Spleen (tissue), 11 donors: ENCODE data around the gene ZMIZ1. TPM values are rescaled to one million over a fixed set of nuclear protein-coding genes. Genes with fewer than 3 reads are reported as not detected.

ENCODE experiments used
- DNase-seq: peaks from one replicate; pipeline ENCODE4 v3.0.0-alpha.2; 2020
- H3K27ac ChIP-seq, 8 donors: fragments of 200-600 bp; sonication (generic) in 7 of 8; 1 replicate in 4 of 8; 2 replicates in 4 of 8; pipeline versions ENCODE4 v1.5.0 to v1.8.0; 2016 to 2021; ENCODE audit warnings: inconsistent platforms in 4 of 8, mild to moderate bottlenecking in 4 of 8, moderate library complexity in 1 of 8
- H3K27me3 ChIP-seq, 7 donors: fragments of 200-600 bp; sonication (generic) in 6 of 7; replicated peaks in 1 of 7; 1 replicate in 4 of 7; 2 replicates in 3 of 7; pipeline versions ENCODE4 v1.5.0 to v1.8.0; 2016 to 2021; ENCODE audit warnings: inconsistent platforms in 3 of 7, mild to moderate bottlenecking in 1 of 7
- H3K36me3 ChIP-seq, 6 donors: fragments of 200-600 bp; sonication (generic) in 5 of 6; 1 replicate in 4 of 6; 2 replicates in 2 of 6; pipeline versions ENCODE4 v1.5.0 to v1.8.0; 2016 to 2021; ENCODE audit warnings: inconsistent platforms in 2 of 6
- H3K4me1 ChIP-seq, 6 donors: fragments of 200-600 bp; sonication (generic) in 5 of 6; 1 replicate in 3 of 6; 2 replicates in 3 of 6; pipeline versions ENCODE4 v1.5.0 to v1.8.0; 2016 to 2021; ENCODE audit warnings: inconsistent platforms in 3 of 6
- H3K4me3 ChIP-seq, 8 donors: fragments of 200-600 bp; sonication (generic) in 7 of 8; 1 replicate in 4 of 8; 2 replicates in 4 of 8; pipeline versions ENCODE4 v1.5.0 to v1.8.0; 2016 to 2021; ENCODE audit warnings: inconsistent platforms in 4 of 8, mild to moderate bottlenecking in 4 of 8, moderate library complexity in 2 of 8
- H3K9me3 ChIP-seq, 8 donors: fragments of 200-600 bp; sonication (generic) in 7 of 8; 1 replicate in 4 of 8; 2 replicates in 4 of 8; pipeline versions ENCODE4 v1.5.0 to v1.8.0; 2016 to 2021; ENCODE audit warnings: inconsistent platforms in 4 of 8
- CTCF ChIP-seq, 11 experiments: fragments of 200-600 bp in 7 of 11; fragments of 450-650 bp in 4 of 11; sonication (generic) in 4 of 11; IDR thresholded peaks in 8 of 11; conservative IDR thresholded peaks in 3 of 11; 1 replicate in 7 of 11; 2 replicates in 4 of 11; pipeline versions ENCODE4 v1.4.0 to v1.8.0; 2016 to 2021; ENCODE audit warnings: antibody characterized with exemption in 11 of 11, inconsistent platforms in 4 of 11, mild to moderate bottlenecking in 1 of 11
- POLR2A ChIP-seq, 3 donors: fragments of 450-650 bp; IDR thresholded peaks; one replicate each; pipeline ENCODE4 v1.5.1; 2017; ENCODE audit warnings: antibody characterized with exemption in 3 of 3, mild to moderate bottlenecking in 1 of 3
- POLR2AphosphoS5 ChIP-seq, 3 donors: sonication (generic); formaldehyde crosslinking; IDR thresholded peaks; one replicate each; pipeline ENCODE4 v1.5.1; 2017; ENCODE audit warnings: antibody characterized with exemption in 3 of 3
- WGBS, 5 donors: extraction: QIAGEN DNeasy Blood & Tissue Kit in 3 of 5; methylation state at CpG; one replicate each; pipeline versions ENCODE4 v1.1.5 to v1.1.7; 2013 to 2018; 5-methylcytosine and 5-hydroxymethylcytosine counted together
- intact Hi-C: fragments of 100-400 bp; cut with DNase I; formaldehyde crosslinking; loops from one replicate; pipeline ENCODE4 v1.15.0; 2023; ENCODE audit warnings: low total_unique reads
- polyA plus RNA-seq, 3 donors: library from polyadenylated mRNA; stranded (reverse); fragments of 200-250 nt; gene quantifications; one replicate each; pipeline ENCODE4 v1.2.1, GENCODE V29; 2013
- total RNA-seq, 7 donors: library from RNA; depleted of rRNA in 3 of 7; stranded (reverse); fragments of >200 nt in 3 of 7; fragmentation: NEBNext Ultra II Directional in 4 of 7; extraction: Animal tissue kit (Norgen Biotek cat#: 25700) in 4 of 7; gene quantifications; one replicate each; pipeline versions ENCODE4 v1.1.0 to v1.2.1, GENCODE V29; 2016 to 2021
- donor health status: healthy with polysubstance abuse.
- donor health status: DM: no; HTN: no; CAD: no; lungs with moderate emphysema.
- donor health status: DM: no; HTN: no; CAD: no.
- donor health status: Bipolar disorder and iron deficiency.
- donor health status: healthy.
- donor health status: DM: no; HTN: no; CAD: no.
- donor health status: DM: yes; HTN: yes; CAD: no.

The ZMIZ1 gene
- total and polyA plus RNA-seq, 10 donors: 10.7 to 210 (median 125) TPM

GRCh38 chr10:79241629-79241989 is 172.8 kb downstream of the ZMIZ1 start:
- no peaks in the 10 kb centered on the region for H3K27me3 ChIP-seq
- peak overlapping the region in 7 of 8 donors; percentile 57 to 79 (median 68) for H3K4me3 ChIP-seq
- peak overlapping the region; percentile 80 to 93 (median 88) for H3K27ac ChIP-seq
- no peak for TF ChIP-seq CTCF (IDR thresholded peaks at IDR 0.05 in 8 of 11, conservative IDR thresholded peaks at IDR 0.05 in 3 of 11)
- no peak for TF ChIP-seq POLR2AphosphoS5 (IDR thresholded peaks at IDR 0.05)
- DNase-seq: no peak
- no peaks in the 10 kb centered on the region for H3K9me3 ChIP-seq
- 19 to 38% (median 31%) methylated on average over 5 of the region's 5 CpGs for WGBS, 5 donors
- peaks cover 44 to 97% (median 81%) of the 10 kb centered on the region in 6 donors for H3K4me1 ChIP-seq
- H3K36me3 ChIP-seq: peaks cover 0 to 5% (median 0%) of the 10 kb centered on the region in 6 donors
- intact Hi-C loops: no loop called here

- Histone ChIP-seq H3K27ac (peak overlapping the region; percentile 80 to 93 (median 88)), H3K9me3 (no peaks in the 10 kb centered on the region), H3K4me3 (peak overlapping the region; percentile 41 to 79 (median 65)), H3K27me3 (no peaks in the 10 kb centered on the region), H3K36me3 (peaks cover 0 to 5% (median 0%) of the 10 kb centered on the region in 6 donors), H3K4me1 (peaks cover 49 to 97% (median 81%) of the 10 kb centered on the region in 6 donors)
- TF ChIP-seq POLR2AphosphoS5 (IDR thresholded peaks at IDR 0.05): peak; percentile 62 to 80 (median 74)
- no peak for TF ChIP-seq CTCF (IDR thresholded peaks at IDR 0.05 in 8 of 11, conservative IDR thresholded peaks at IDR 0.05 in 3 of 11)
- DNase-seq: peak; percentile 93
- intact Hi-C loops: no loop called here
- WGBS, 5 donors: 1 to 4% (median 1%) methylated on average over 21 to 35 of the region's 36 CpGs
Observed at GRCh38 chr10:79241990-79242619, 173.3 kb downstream of the ZMIZ1 start.

GRCh38 chr10:79242620-79243152 is 173.9 kb downstream of the ZMIZ1 start:
- no peak for TF ChIP-seq POLR2A (IDR thresholded peaks at IDR 0.05)
- peak; percentile 83 to 87 (median 83) for TF ChIP-seq POLR2AphosphoS5 (IDR thresholded peaks at IDR 0.05)
- WGBS, 5 donors: 0% methylated on average over 5 to 60 of the region's 60 CpGs
- Histone ChIP-seq H3K9me3 (no peaks in the 10 kb centered on the region), H3K36me3 (peaks cover 0 to 5% (median 0%) of the 10 kb centered on the region in 6 donors), H3K27ac (peak overlapping the region; percentile 80 to 93 (median 88)), H3K27me3 (no peaks in the 10 kb centered on the region), H3K4me3 (peak overlapping the region; percentile 41 to 79 (median 65)), H3K4me1 (peaks cover 55 to 97% (median 81%) of the 10 kb centered on the region in 6 donors)
- peak; percentile 93 for DNase-seq
- intact Hi-C loops: no loop called here

- Histone ChIP-seq H3K36me3 (peaks cover 0 to 5% (median 0%) of the 10 kb centered on the region in 6 donors), H3K27ac (peak overlapping the region; percentile 80 to 93 (median 88)), H3K27me3 (no peaks in the 10 kb centered on the region), H3K9me3 (no peaks in the 10 kb centered on the region), H3K4me1 (peaks cover 54 to 97% (median 82%) of the 10 kb centered on the region in 6 donors), H3K4me3 (peak overlapping the region; percentile 41 to 79 (median 65))
- peak; percentile 93 for DNase-seq
- TF ChIP-seq CTCF (IDR thresholded peaks at IDR 0.05 in 8 of 11, conservative IDR thresholded peaks at IDR 0.05 in 3 of 11): no peak
- no peak for TF ChIP-seq POLR2A (IDR thresholded peaks at IDR 0.05)
- TF ChIP-seq POLR2AphosphoS5 (IDR thresholded peaks at IDR 0.05): peak; percentile 33 to 80 (median 76)
- intact Hi-C loops: no loop called here
- 5 to 22% (median 10%) methylated on average over 7 to 120 of the region's 120 CpGs for WGBS, 5 donors
Observed at GRCh38 chr10:79243181-79244067, 174.7 kb downstream of the ZMIZ1 start.
